HepG2 (cell line): ENCODE results near the gene HSD17B2. TPM values are rescaled to one million over a fixed set of nuclear protein-coding genes. Genes with fewer than 3 reads are reported as not detected.
A peak's percentile ranks its signal among the peaks of the same experiment; 100 is the strongest.

ENCODE experiments used
- CHD4 ChIP-seq: fragments of 200-600 bp; sonication (generic); IDR thresholded peaks from 2 replicates; pipeline ENCODE4 v1.7.0; 2017; ENCODE audit warnings: mild to moderate bottlenecking, low read length, borderline replicate concordance
- DBP ChIP-seq: sonication (generic); formaldehyde crosslinking; IDR thresholded peaks from 2 replicates; pipeline ENCODE4 v1.4.0; 2020; ENCODE audit warnings: missing genetic modification reagents; ENCODE audit errors: not compliant biosample characterization
- ESRRA ChIP-seq: sonication (generic); formaldehyde crosslinking; IDR thresholded peaks from 2 replicates; pipeline ENCODE4 v1.5.1; 2020; ENCODE audit warnings: mild to moderate bottlenecking, low read depth, missing genetic modification reagents
- HDAC1 ChIP-seq: sonication (generic); formaldehyde crosslinking; IDR thresholded peaks from 2 replicates; pipeline ENCODE4 v1.5.1; 2020; ENCODE audit warnings: mild to moderate bottlenecking, missing genetic modification reagents
- JARID2 ChIP-seq: sonication (generic); formaldehyde crosslinking; IDR thresholded peaks from 2 replicates; pipeline ENCODE4 v1.8.1; 2023; ENCODE audit warnings: missing genetic modification reagents, inconsistent platforms; ENCODE audit not compliant: insufficient replicate concordance
- KAT2B ChIP-seq: fragments of 150-350 bp; IDR thresholded peaks from 2 replicates; pipeline ENCODE4 v1.6.1; 2014; ENCODE audit warnings: low read depth, low read length, borderline replicate concordance
- MLX ChIP-seq: IDR thresholded peaks from 2 replicates; pipeline ENCODE4 v1.6.1; 2016
- NFIB ChIP-seq: sonication (generic); formaldehyde crosslinking; IDR thresholded peaks from 2 replicates; pipeline ENCODE4 v1.9.0; 2021; ENCODE audit warnings: missing genetic modification reagents, mild to moderate bottlenecking, borderline replicate concordance
- PAX8 ChIP-seq: sonication (generic); formaldehyde crosslinking; IDR thresholded peaks from 2 replicates; pipeline ENCODE4 v1.8.0; 2022; ENCODE audit warnings: mild to moderate bottlenecking, missing genetic modification reagents, borderline replicate concordance
- SYNCRIP ChIP-seq: fragments of 200-400 bp; formaldehyde crosslinking; IDR thresholded peaks from 2 replicates; pipeline ENCODE4 v1.6.1; 2018; ENCODE audit warnings: mild to moderate bottlenecking, low read depth, low read length; ENCODE audit not compliant: insufficient read depth
- TAF15 ChIP-seq: fragments of 200-400 bp; formaldehyde crosslinking; IDR thresholded peaks from one replicate; pipeline ENCODE4 v1.6.1; 2018; ENCODE audit warnings: mild to moderate bottlenecking, low read depth, low read length; ENCODE audit not compliant: poor library complexity, severe bottlenecking
- TEAD3 ChIP-seq: optimal IDR thresholded peaks from 2 replicates; pipeline ENCODE3; 2016; ENCODE audit warnings: borderline replicate concordance
- WIZ ChIP-seq: sonication (generic); formaldehyde crosslinking; IDR thresholded peaks from 2 replicates; pipeline ENCODE4 v1.5.1; 2020; ENCODE audit warnings: mild to moderate bottlenecking, missing genetic modification reagents
- ZFP1 ChIP-seq: IDR thresholded peaks from 2 replicates; pipeline ENCODE4 v1.6.1; 2016
- ZFP90 ChIP-seq: sonication (generic); formaldehyde crosslinking; IDR thresholded peaks from 2 replicates; pipeline ENCODE4 v1.8.0; 2022; ENCODE audit warnings: missing genetic modification reagents, mild to moderate bottlenecking, inconsistent platforms, borderline replicate concordance
- ZMYM3 ChIP-seq: sonication (generic); formaldehyde crosslinking; IDR thresholded peaks from 2 replicates; pipeline ENCODE4 v1.5.1; 2020; ENCODE audit warnings: mild to moderate bottlenecking, missing genetic modification reagents
- ZNF160 ChIP-seq: sonication (generic); formaldehyde crosslinking; IDR thresholded peaks from 2 replicates; pipeline ENCODE4 v1.8.0; 2022; ENCODE audit warnings: mild to moderate bottlenecking, inconsistent platforms, missing genetic modification reagents
- ZNF788 ChIP-seq: sonication (generic); formaldehyde crosslinking; IDR thresholded peaks from 2 replicates; pipeline ENCODE4 v1.5.0; 2020; ENCODE audit warnings: mild to moderate bottlenecking, missing genetic modification reagents, borderline replicate concordance
- polyA plus RNA-seq, 8 experiments: library from polyadenylated mRNA; depleted of rRNA in 3 of 8; stranded (reverse) in 7 of 8; unstranded in 1 of 8; fragments of >200 nt; fragmentation: Illumina TruSeq in 4 of 8; extraction: Trizol in 4 of 8; gene quantifications; 2 replicates each; pipeline versions ENCODE4 v1.2.1 to v1.2.3, GENCODE V29; 2011 to 2016; ENCODE audit warnings: low read depth in 4 of 8, missing spikeins in 1 of 8, mixed read lengths in 1 of 8; ENCODE audit not compliant: insufficient read depth in 1 of 8
- total RNA-seq, 5 experiments: library from RNA; depleted of rRNA; stranded (reverse); fragments of >200 nt; fragmentation: Illumina TruSeq; extraction: Trizol; gene quantifications; 2 replicates each; pipeline ENCODE4 v1.2.3, GENCODE V29; 2016; ENCODE audit warnings: low read depth in 1 of 5
- TF ChIP-seq, protein P1 (sequence below), 2 experiments: sonication (generic) in 1 of 2; formaldehyde crosslinking in 1 of 2; IDR thresholded peaks; 2 replicates each; pipeline versions ENCODE4 v1.6.1 to v1.9.0; 2014 to 2022; ENCODE audit warnings: antibody characterized with exemption in 1 of 2, borderline replicate concordance in 1 of 2, inconsistent platforms in 1 of 2, low read depth in 1 of 2, missing genetic modification reagents in 1 of 2
- TF ChIP-seq, protein P2 (sequence below): sonication (generic); formaldehyde crosslinking; IDR thresholded peaks from 2 replicates; pipeline ENCODE4 v1.5.0; 2020; ENCODE audit warnings: mild to moderate bottlenecking, missing genetic modification reagents, moderate library complexity

The HSD17B2 gene
- total and polyA plus RNA-seq, 2 of the 13 experiments (the other 11 are each of a cell fraction or from before 2014, with no cell fraction given) = 26.3 to 69.3 TPM

- TF ChIP-seq, protein P1, sequence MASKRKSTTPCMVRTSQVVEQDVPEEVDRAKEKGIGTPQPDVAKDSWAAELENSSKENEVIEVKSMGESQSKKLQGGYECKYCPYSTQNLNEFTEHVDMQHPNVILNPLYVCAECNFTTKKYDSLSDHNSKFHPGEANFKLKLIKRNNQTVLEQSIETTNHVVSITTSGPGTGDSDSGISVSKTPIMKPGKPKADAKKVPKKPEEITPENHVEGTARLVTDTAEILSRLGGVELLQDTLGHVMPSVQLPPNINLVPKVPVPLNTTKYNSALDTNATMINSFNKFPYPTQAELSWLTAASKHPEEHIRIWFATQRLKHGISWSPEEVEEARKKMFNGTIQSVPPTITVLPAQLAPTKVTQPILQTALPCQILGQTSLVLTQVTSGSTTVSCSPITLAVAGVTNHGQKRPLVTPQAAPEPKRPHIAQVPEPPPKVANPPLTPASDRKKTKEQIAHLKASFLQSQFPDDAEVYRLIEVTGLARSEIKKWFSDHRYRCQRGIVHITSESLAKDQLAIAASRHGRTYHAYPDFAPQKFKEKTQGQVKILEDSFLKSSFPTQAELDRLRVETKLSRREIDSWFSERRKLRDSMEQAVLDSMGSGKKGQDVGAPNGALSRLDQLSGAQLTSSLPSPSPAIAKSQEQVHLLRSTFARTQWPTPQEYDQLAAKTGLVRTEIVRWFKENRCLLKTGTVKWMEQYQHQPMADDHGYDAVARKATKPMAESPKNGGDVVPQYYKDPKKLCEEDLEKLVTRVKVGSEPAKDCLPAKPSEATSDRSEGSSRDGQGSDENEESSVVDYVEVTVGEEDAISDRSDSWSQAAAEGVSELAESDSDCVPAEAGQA (IDR thresholded peaks at IDR 0.05; ENCODE audit: low read depth) = no peak
- TF ChIP-seq, protein P1 (CRISPR knock-in tag; IDR thresholded peaks at IDR 0.05; ENCODE audit: borderline replicate concordance) = no peak
- TF ChIP-seq MLX = 0 out of 2 replicates have a peak, but pooled peaks have one; percentile 31
- no peak for TF ChIP-seq TEAD3 (CRISPR knock-in tag)
- TF ChIP-seq ZNF160 (CRISPR knock-in tag) = no peak
- no peak for TF ChIP-seq ZFP1
- no peak for TF ChIP-seq CHD4
- no peak for TF ChIP-seq HDAC1
- no peak for TF ChIP-seq DBP (CRISPR knock-in tag)
- no peak for TF ChIP-seq ZNF788
- no peak for TF ChIP-seq SYNCRIP
- no peak for TF ChIP-seq TAF15
- TF ChIP-seq ZMYM3 (CRISPR knock-in tag) = no peak
- TF ChIP-seq ZFP90 (CRISPR knock-in tag) = 0 out of 2 replicates have a peak, but pooled peaks have one; percentile 38
- TF ChIP-seq ESRRA (CRISPR knock-in tag) = no peak
- TF ChIP-seq NFIB = no peak
- TF ChIP-seq, protein P2, sequence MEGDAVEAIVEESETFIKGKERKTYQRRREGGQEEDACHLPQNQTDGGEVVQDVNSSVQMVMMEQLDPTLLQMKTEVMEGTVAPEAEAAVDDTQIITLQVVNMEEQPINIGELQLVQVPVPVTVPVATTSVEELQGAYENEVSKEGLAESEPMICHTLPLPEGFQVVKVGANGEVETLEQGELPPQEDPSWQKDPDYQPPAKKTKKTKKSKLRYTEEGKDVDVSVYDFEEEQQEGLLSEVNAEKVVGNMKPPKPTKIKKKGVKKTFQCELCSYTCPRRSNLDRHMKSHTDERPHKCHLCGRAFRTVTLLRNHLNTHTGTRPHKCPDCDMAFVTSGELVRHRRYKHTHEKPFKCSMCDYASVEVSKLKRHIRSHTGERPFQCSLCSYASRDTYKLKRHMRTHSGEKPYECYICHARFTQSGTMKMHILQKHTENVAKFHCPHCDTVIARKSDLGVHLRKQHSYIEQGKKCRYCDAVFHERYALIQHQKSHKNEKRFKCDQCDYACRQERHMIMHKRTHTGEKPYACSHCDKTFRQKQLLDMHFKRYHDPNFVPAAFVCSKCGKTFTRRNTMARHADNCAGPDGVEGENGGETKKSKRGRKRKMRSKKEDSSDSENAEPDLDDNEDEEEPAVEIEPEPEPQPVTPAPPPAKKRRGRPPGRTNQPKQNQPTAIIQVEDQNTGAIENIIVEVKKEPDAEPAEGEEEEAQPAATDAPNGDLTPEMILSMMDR (CRISPR knock-in tag) = no peak
- TF ChIP-seq KAT2B = no peak
- TF ChIP-seq WIZ = no peak
- TF ChIP-seq PAX8 (CRISPR knock-in tag) = no peak
- no peak for TF ChIP-seq JARID2
These were observed 48.8 kb downstream of the HSD17B2 start (continued) for GRCh38 chr16:82083710-82084353.
